Thyroid gland (tissue), 4 donors: ENCODE data around the gene UBASH3B.

Experiments
- POLR2A ChIP-seq, 2 donors: fragments of 450-650 bp; IDR thresholded peaks; one replicate each; pipeline ENCODE4 v1.6.1; 2017; ENCODE audit warnings: antibody characterized with exemption in 2 of 2, mild to moderate bottlenecking in 2 of 2, moderate library complexity in 1 of 2
- TF ChIP-seq, protein P1 (sequence below), 6 experiments: fragments of 200-600 bp in 3 of 6; fragments of 450-650 bp in 3 of 6; sonication (generic) in 3 of 6; IDR thresholded peaks; one replicate each; pipeline ENCODE4 v1.5.1; 2016 to 2019; ENCODE audit warnings: antibody characterized with exemption in 6 of 6, mild to moderate bottlenecking in 2 of 6, inconsistent platforms in 1 of 6, moderate library complexity in 1 of 6

- TF ChIP-seq, protein P1, sequence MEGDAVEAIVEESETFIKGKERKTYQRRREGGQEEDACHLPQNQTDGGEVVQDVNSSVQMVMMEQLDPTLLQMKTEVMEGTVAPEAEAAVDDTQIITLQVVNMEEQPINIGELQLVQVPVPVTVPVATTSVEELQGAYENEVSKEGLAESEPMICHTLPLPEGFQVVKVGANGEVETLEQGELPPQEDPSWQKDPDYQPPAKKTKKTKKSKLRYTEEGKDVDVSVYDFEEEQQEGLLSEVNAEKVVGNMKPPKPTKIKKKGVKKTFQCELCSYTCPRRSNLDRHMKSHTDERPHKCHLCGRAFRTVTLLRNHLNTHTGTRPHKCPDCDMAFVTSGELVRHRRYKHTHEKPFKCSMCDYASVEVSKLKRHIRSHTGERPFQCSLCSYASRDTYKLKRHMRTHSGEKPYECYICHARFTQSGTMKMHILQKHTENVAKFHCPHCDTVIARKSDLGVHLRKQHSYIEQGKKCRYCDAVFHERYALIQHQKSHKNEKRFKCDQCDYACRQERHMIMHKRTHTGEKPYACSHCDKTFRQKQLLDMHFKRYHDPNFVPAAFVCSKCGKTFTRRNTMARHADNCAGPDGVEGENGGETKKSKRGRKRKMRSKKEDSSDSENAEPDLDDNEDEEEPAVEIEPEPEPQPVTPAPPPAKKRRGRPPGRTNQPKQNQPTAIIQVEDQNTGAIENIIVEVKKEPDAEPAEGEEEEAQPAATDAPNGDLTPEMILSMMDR (IDR thresholded peaks at IDR 0.05) = no peak
- TF ChIP-seq POLR2A (IDR thresholded peaks at IDR 0.05) = no peak
Observed at GRCh38 chr11:122681735-122682134, 26.2 kb downstream of the UBASH3B start.
